ENCODE data around the gene R3HDM2.

The R3HDM2 gene

DNA sequence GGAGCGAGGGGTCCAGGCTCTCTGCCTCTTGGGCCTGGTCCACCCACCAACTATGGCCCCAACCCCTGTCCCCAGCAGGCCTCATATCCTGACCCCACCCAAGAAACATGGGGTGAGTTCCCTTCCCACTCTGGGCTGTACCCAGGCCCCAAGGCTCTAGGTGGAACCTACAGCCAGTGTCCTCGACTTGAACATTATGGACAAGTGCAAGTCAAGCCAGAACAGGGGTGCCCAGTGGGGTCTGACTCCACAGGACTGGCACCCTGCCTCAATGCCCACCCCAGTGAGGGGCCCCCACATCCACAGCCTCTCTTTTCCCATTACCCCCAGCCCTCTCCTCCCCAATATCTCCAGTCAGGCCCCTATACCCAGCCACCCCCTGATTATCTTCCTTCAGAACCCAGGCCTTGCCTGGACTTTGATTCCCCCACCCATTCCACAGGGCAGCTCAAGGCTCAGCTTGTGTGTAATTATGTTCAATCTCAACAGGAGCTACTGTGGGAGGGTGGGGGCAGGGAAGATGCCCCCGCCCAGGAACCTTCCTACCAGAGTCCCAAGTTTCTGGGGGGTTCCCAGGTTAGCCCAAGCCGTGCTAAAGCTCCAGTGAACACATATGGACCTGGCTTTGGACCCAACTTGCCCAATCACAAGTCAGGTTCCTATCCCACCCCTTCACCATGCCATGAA, 40.3 kb upstream of the R3HDM2 start:
- no peak overlapping the region for H3K27ac Mint-ChIP-seq
- no peaks in the 10 kb centered on the region for H3K9me3 Mint-ChIP-seq
- H3K36me3 Mint-ChIP-seq (ENCODE audit: low read depth): peaks cover 50% of the 10 kb centered on the region
- H3K27me3 Mint-ChIP-seq: no peaks in the 10 kb centered on the region
- peaks cover 26% of the 10 kb centered on the region for H3K4me1 Mint-ChIP-seq (ENCODE audit: low read depth)
- H3K4me3 Mint-ChIP-seq: no peak overlapping the region

DNA sequence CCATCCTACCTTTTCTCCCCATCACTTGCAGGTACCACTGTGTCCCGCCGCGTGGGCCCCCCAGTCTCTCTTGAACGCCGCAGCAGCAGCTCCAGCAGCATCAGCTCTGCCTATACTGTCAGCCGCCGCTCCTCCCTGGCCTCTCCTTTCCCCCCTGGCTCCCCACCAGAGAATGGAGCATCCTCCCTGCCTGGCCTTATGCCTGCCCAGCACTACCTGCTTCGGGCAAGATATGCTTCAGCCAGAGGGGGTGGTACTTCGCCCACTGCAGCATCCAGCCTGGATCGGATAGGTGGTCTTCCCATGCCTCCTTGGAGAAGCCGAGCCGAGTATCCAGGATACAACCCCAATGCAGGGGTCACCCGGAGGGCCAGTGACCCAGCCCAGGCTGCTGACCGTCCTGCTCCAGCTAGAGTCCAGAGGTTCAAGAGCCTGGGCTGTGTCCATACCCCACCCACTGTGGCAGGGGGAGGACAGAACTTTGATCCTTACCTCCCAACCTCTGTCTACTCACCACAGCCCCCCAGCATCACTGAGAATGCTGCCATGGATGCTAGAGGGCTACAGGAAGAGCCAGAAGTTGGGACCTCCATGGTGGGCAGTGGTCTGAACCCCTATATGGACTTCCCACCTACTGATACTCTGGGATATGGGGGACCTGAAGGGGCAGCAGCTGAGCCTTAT, 39.6 kb upstream of the R3HDM2 start:
- no peak overlapping the region for H3K27ac Mint-ChIP-seq
- H3K4me1 Mint-ChIP-seq (ENCODE audit: low read depth): peaks cover 24% of the 10 kb centered on the region
- peaks cover 50% of the 10 kb centered on the region for H3K36me3 Mint-ChIP-seq (ENCODE audit: low read depth)
- H3K9me3 Mint-ChIP-seq: no peaks in the 10 kb centered on the region
- no peaks in the 10 kb centered on the region for H3K27me3 Mint-ChIP-seq
- H3K4me3 Mint-ChIP-seq: no peak overlapping the region

DNA sequence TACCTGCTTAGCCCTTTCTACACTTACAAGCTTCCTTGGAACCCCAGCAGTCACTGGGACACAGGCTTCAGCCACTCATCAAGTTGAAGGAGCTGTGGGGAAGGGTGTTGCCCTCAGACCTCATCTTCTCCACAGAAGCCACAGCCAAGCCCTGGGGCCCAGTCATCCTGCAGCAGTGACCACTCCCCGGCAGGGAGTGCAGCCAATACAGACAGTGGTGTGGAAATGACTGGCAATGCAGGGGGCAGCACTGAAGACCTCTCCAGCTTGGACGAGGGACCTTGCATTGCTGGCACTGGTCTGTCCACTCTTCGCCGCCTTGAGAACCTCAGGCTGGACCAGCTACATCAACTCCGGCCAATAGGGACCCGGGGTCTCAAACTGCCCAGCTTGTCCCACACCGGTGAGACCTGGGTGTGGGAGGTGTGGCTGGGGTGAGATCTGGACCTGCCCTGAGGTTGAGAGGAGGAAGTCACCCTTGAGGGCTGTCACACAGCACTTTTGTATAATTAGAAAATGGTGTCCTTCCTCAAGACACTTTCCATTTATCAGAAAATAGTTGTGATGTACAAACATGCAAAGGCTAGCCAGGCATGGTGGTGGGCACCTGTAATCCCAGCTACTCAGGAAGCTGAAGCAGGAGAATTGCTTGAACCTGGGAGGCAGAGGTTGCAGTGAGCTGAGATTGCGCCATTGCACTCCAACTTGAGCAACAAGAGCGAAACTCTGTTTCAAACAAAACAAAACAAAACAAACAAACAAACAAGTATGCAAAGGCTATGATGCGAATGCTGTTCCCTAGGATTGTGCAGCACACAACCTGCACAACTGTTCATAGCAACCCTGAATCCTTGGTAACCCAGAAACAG, 38.7 kb upstream of the R3HDM2 start:
- Mint-ChIP-seq H3K9me3 (no peaks in the 10 kb centered on the region), H3K36me3 (ENCODE audit: low read depth) (peaks cover 44% of the 10 kb centered on the region), H3K4me1 (ENCODE audit: low read depth) (peaks cover 24% of the 10 kb centered on the region), H3K27me3 (no peaks in the 10 kb centered on the region), H3K27ac (no peak overlapping the region), H3K4me3 (no peak overlapping the region)

DNA sequence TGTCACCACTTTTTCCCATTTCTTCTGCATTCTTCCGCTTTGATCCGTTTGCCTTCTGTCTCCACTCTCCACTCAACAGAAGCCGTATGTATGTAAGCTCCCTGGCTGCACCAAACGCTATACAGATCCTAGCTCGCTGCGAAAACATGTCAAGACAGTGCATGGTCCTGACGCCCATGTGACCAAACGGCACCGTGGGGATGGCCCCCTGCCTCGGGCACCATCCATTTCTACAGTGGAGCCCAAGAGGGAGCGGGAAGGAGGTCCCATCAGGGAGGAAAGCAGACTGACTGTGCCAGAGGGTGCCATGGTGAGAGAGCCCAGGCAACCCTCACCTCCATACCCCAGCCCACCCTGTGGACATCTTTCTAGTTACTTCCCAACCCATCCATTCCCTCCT, 37.1 kb upstream of the R3HDM2 start:
- Mint-ChIP-seq H3K27ac (no peak overlapping the region), H3K4me1 (ENCODE audit: low read depth) (peaks cover 23% of the 10 kb centered on the region), H3K36me3 (ENCODE audit: low read depth) (peaks cover 30% of the 10 kb centered on the region), H3K27me3 (no peaks in the 10 kb centered on the region), H3K9me3 (no peaks in the 10 kb centered on the region), H3K4me3 (no peak overlapping the region)

DNA sequence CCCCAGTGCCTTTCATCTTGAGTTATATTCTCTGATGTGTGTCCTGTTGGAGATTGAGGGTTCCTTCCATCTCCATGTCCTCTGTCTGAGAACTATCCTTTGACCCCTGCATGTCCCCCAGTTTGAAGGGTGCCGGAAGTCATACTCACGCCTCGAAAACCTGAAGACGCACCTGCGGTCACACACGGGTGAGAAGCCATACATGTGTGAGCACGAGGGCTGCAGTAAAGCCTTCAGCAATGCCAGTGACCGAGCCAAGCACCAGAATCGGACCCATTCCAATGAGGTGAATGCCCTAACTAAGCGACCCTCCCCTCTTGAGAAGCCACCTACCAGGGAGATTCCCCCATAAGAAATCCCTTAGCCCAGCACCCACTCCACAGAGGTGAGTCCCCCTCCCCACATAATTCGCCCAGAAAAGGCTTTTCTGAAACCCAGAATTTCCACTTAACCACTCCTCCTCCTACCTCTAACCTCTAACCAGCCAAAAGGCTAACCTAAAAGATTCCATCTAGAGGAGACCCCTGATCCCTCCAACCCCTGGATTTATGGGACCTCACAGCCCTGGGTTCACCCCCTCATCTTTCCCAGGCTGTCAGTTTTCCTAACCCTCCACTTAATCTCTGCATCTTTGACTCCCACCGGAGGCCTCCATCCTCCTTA, 36.5 kb upstream of the R3HDM2 start:
- H3K36me3 Mint-ChIP-seq (ENCODE audit: low read depth): peaks cover 24% of the 10 kb centered on the region
- H3K4me1 Mint-ChIP-seq (ENCODE audit: low read depth): peaks cover 23% of the 10 kb centered on the region
- H3K4me3 Mint-ChIP-seq: no peak overlapping the region
- H3K27ac Mint-ChIP-seq: no peak overlapping the region
- no peaks in the 10 kb centered on the region for H3K27me3 Mint-ChIP-seq
- no peaks in the 10 kb centered on the region for H3K9me3 Mint-ChIP-seq

DNA sequence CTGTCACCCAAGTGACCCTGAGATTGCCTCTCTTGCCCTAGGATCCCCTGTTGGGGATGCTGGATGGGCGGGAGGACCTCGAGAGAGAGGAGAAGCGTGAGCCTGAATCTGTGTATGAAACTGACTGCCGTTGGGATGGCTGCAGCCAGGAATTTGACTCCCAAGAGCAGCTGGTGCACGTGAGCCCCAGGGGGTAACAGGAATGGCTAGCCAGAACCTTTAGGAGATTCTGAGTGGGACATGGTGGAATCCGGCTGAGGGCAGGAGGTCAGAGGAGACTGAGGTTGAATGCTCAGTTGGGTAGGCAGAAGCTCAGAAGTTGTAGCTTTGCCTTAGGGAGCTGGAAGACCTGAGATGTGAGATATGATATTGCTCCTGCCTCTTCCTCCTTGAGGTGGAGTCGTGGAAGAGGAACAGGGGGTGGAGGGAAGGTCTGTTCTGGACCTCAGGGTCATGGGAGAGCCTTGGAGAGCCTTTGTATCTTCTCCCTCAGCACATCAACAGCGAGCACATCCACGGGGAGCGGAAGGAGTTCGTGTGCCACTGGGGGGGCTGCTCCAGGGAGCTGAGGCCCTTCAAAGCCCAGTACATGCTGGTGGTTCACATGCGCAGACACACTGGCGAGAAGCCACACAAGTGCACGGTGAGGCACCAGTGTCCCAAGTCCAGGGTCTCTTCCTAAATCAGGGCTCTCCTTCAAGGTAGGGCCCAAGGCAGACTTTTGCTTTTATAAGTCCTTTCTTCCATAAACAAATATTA, 35.1 kb upstream of the R3HDM2 start:
- H3K27me3 Mint-ChIP-seq: no peaks in the 10 kb centered on the region
- H3K36me3 Mint-ChIP-seq (ENCODE audit: low read depth): peaks cover 18% of the 10 kb centered on the region
- H3K9me3 Mint-ChIP-seq: no peaks in the 10 kb centered on the region
- no peak overlapping the region for H3K27ac Mint-ChIP-seq
- no peak overlapping the region for H3K4me3 Mint-ChIP-seq
- H3K4me1 Mint-ChIP-seq (ENCODE audit: low read depth): peaks cover 33% of the 10 kb centered on the region

DNA sequence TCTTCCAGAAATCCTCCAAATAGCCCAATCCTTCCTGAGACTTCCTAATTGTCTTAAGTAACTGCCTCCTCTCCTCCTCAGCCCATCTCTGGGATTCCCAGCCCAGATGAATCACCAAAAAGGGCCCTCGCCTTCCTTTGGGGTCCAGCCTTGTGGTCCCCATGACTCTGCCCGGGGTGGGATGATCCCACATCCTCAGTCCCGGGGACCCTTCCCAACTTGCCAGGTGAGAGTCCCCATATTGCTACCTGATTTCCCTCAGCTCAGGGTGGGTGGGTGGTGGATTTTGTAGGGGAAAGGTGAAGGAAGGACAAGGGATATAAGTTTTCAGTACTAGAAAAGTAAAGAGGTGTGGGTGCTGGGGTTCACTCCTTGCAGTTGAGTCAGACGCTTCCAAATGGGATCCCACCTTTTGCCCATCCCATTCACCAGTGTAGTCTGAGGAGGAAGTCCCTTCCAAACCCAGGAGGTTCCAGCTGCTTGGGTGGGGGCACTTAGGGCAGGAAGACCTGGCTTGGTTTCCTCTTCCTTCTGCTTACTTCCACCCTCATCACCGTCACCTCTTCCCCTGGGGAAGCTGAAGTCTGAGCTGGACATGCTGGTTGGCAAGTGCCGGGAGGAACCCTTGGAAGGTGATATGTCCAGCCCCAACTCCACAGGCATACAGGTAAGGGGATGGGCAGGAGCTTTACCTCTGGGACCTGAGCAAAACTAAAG, 34.3 kb upstream of the R3HDM2 start:
- no peak overlapping the region for H3K4me3 Mint-ChIP-seq
- no peak overlapping the region for H3K27ac Mint-ChIP-seq
- H3K36me3 Mint-ChIP-seq (ENCODE audit: low read depth): peaks cover 18% of the 10 kb centered on the region
- H3K27me3 Mint-ChIP-seq: no peaks in the 10 kb centered on the region
- no peaks in the 10 kb centered on the region for H3K9me3 Mint-ChIP-seq
- H3K4me1 Mint-ChIP-seq (ENCODE audit: low read depth): peaks cover 39% of the 10 kb centered on the region

DNA sequence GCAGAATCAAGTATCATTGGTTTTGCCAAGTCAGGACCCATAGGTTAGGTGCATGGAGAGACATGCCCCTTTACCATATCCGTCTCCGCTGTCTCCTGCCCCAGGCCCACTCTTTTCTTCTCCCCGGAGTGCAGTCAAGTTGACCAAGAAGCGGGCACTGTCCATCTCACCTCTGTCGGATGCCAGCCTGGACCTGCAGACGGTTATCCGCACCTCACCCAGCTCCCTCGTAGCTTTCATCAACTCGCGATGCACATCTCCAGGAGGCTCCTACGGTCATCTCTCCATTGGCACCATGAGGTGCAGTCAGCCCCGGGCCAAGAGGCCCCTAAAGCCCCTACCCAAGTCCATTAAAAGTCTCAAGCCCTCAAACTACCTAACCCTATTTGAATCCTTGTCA, 33.7 kb upstream of the R3HDM2 start:
- Mint-ChIP-seq H3K27ac (no peak overlapping the region), H3K4me3 (no peak overlapping the region), H3K36me3 (ENCODE audit: low read depth) (peaks cover 18% of the 10 kb centered on the region), H3K4me1 (ENCODE audit: low read depth) (peaks cover 41% of the 10 kb centered on the region), H3K9me3 (no peaks in the 10 kb centered on the region), H3K27me3 (no peaks in the 10 kb centered on the region)

DNA sequence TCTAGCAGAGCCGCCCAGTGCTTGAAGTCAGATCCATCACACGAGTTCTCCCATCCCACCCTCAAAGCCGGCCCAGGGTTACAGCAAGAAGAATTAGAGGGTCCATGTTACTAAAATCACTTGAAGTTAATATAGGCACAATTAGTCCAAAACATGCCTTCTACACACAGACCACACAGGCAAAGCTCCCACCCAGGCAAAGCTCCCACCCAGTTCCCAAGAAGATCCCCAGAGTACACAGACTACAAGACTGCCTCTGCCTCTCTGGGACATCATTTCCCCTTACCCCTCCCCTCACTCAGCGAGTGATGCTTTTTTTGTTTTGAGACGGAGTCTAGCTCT, 32.0 kb upstream of the R3HDM2 start:
- Mint-ChIP-seq H3K27ac (peak overlapping the region; percentile 90), H3K4me3 (peak overlapping the region; percentile 92), H3K4me1 (ENCODE audit: low read depth) (peaks cover 56% of the 10 kb centered on the region), H3K36me3 (ENCODE audit: low read depth) (peaks cover 6% of the 10 kb centered on the region), H3K27me3 (no peaks in the 10 kb centered on the region), H3K9me3 (no peaks in the 10 kb centered on the region)

DNA sequence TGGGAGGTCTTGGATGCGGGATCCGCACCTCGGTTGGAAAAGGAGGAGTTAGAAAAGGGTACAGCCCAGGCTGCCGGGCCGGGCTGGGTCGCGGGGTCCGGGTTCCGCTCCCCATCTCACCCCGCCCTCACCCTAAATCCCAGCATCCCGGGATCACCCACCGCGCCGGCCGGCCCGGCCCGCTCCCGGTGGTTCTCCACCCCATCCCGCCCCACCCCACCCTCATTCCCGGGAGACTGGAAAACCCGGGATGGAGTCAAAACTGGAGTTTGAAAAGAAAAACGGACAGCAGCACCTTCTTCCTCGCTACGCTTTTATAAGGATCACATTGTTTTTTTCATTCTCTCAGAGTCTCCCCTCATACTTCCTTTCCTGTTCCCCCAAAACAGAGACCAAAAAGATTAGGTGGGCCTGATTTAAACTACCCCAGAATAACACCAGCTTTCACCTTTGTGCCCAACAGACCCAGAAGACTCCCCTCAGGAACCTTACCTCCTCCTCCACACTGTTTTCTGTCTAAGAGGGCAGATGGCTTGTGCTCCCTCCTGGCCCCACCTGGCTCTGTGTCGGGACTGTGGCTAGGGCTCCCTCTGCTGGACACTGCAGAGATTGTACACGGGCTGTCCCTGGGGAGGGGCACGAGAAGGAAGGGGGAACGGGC, 31.5 kb upstream of the R3HDM2 start:
- Mint-ChIP-seq H3K36me3 (ENCODE audit: low read depth) (peaks cover 4% of the 10 kb centered on the region), H3K27ac (peak overlapping the region; percentile 90), H3K9me3 (no peaks in the 10 kb centered on the region), H3K4me1 (ENCODE audit: low read depth) (peaks cover 61% of the 10 kb centered on the region), H3K4me3 (peak overlapping the region; percentile 92), H3K27me3 (no peaks in the 10 kb centered on the region)

DNA sequence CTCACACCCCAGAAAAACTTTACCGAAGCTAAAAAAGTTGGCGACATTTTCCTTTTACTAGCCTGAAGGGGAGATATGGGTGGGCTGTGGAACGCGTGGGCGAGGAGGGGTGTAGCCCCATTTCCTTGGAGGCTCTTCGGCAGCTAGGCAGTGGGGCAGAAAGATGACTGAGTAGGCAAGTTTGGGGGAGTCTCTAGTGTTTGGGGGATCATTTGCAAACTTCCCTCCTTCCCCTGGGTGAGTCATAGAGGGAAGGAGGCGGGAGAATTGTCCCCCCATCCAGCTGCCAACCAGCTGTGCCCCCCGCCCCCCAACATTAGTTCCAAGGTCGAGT, 31.0 kb upstream of the R3HDM2 start:
- H3K36me3 Mint-ChIP-seq (ENCODE audit: low read depth): no peaks in the 10 kb centered on the region
- no peak overlapping the region for H3K27ac Mint-ChIP-seq
- H3K27me3 Mint-ChIP-seq: no peaks in the 10 kb centered on the region
- peaks cover 64% of the 10 kb centered on the region for H3K4me1 Mint-ChIP-seq (ENCODE audit: low read depth)
- peak overlapping the region; percentile 92 for H3K4me3 Mint-ChIP-seq
- no peaks in the 10 kb centered on the region for H3K9me3 Mint-ChIP-seq

DNA sequence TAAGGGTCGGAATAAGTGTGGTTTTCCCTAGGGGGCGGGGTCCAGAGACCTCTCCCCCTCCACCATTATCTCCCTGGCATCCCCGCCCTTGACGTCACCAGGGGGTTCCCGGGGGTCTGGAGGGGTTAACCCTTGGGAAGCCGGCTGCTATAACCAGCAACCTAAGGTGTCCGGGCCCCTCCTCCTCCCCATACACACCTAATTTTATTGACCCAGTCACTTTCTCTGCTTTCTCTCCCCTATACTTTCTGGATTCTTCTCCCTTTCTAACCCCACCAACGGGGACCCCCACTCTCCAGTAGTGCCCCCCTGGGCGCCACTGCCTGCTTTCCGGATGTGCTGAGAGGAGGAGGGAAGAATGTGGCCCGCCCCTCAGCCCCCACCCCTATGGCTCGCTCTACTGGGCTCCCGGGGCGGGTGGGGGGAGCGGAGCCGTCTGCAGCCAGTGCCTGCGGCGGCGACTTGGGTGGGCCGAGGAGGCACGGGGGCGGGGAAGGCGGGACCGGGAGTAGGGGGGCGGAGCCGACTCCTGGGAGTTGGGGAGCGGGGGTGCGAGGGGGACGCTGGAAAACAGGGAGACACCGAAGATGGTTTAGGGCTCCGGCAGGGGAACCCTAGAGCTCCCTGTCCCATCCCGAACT, 30.6 kb upstream of the R3HDM2 start:
- Mint-ChIP-seq H3K27me3 (no peaks in the 10 kb centered on the region), H3K36me3 (ENCODE audit: low read depth) (no peaks in the 10 kb centered on the region), H3K4me3 (peak overlapping the region; percentile 92), H3K4me1 (ENCODE audit: low read depth) (peaks cover 68% of the 10 kb centered on the region), H3K9me3 (no peaks in the 10 kb centered on the region), H3K27ac (no peak overlapping the region)

DNA sequence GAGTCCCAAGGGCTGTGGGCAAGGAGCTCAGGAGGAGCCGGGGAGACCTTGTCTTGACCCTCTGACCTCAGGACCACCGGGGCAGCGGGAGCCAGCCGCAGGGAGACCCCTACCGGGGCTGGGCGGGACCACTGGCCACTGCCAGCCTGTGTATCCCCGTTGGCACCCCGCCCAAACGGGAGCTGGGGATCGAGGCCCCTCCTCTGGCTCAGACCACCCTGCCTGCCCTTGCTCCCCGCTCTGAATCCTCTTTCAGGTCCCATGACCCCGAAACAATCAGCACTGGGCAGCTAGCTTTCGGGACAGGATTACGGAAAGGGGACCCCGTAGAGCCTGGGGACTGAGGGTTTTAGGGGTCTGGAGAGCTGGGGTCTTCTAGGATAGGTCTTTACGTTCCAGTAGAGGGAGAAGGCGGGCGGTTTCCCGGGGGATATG, 30.0 kb upstream of the R3HDM2 start:
- Mint-ChIP-seq H3K27ac (no peak overlapping the region), H3K27me3 (no peaks in the 10 kb centered on the region), H3K9me3 (no peaks in the 10 kb centered on the region), H3K4me1 (ENCODE audit: low read depth) (peaks cover 74% of the 10 kb centered on the region), H3K4me3 (peak overlapping the region; percentile 92), H3K36me3 (ENCODE audit: low read depth) (no peaks in the 10 kb centered on the region)

All from stimulated activated naive CD8-positive, alpha-beta T cell treated with anti-CD3 and anti-CD28 coated beads, Interleukin-15, Interleukin-2, amounts not matched to agents 100 ng/mL and 50 ng/mL, for 24 hours (primary cell).